BJ (cell line): ENCODE measurements around the gene FANCC. TPM values are rescaled to one million over a fixed set of nuclear protein-coding genes. Genes with fewer than 3 reads are reported as not detected.
"Not testable (repeated sequence)": the region's sequence is repeated elsewhere in the genome, so short reads cannot be mapped to it uniquely, and the experiment has no call there.

Source experiments
- CTCF ChIA-PET: fragments of 350-600 bp; formaldehyde crosslinking; extraction: SDS; loops from one replicate; lab custom pipeline; 2021; ENCODE audit warnings: antibody characterized with exemption, inconsistent platforms; lab: Yijun Ruan, JAX
- POLR2A ChIA-PET: fragments of 300-600 bp; sonication (Branson Sonifier 250); formaldehyde crosslinking; extraction: SDS; loops from one replicate; lab custom pipeline; 2021; ENCODE audit warnings: antibody characterized with exemption; lab: Charles Lee
- DNase-seq: peaks from one replicate; pipeline ENCODE4 v3.0.0-alpha.2; 2011; ENCODE audit warnings: low read depth
- H3K27me3 ChIP-seq: 2 replicates; pipeline ENCODE4 v1.6.0; 2011; ENCODE audit warnings: low read length; ENCODE audit not compliant: control insufficient read depth, insufficient read depth
- H3K36me3 ChIP-seq: 2 replicates; pipeline ENCODE4 v1.5.1; 2011; ENCODE audit warnings: low read length; ENCODE audit not compliant: control insufficient read depth, insufficient read depth
- H3K4me3 ChIP-seq: 2 replicates; pipeline ENCODE4 v1.5.1; 2011; ENCODE audit warnings: low read depth, mild to moderate bottlenecking, control low read depth, low read length
- CTCF ChIP-seq: IDR thresholded peaks from 2 replicates; pipeline ENCODE4 v1.5.1; 2011; ENCODE audit warnings: low read depth, mild to moderate bottlenecking, control low read depth, inconsistent platforms, low read length, moderate library complexity; ENCODE audit not compliant: insufficient read depth
- polyA plus RNA-seq: library from polyadenylated mRNA; depleted of rRNA; stranded (reverse); fragments of >200 nt; gene quantifications from 2 replicates; pipeline ENCODE4 v1.2.3, GENCODE V29; 2011

Gene FANCC
- polyA plus RNA-seq, 1 experiment = 6.1 TPM

GRCh38 chr9:95277509-95277908 is 40.0 kb downstream of the FANCC start:
- TF ChIP-seq CTCF = no peak
- H3K4me3 ChIP-seq = no peak overlapping the region
- POLR2A ChIA-PET = no interaction called here
- H3K36me3 ChIP-seq = no peaks in the 10 kb centered on the region
- no peak for DNase-seq
- no peaks in the 10 kb centered on the region for H3K27me3 ChIP-seq
- CTCF ChIA-PET = no interaction called here

GRCh38 chr9:95276395-95276954 is 41.0 kb downstream of the FANCC start:
- Histone ChIP-seq H3K4me3 (no peak overlapping the region), H3K36me3 (no peaks in the 10 kb centered on the region), H3K27me3 (no peaks in the 10 kb centered on the region)
- CTCF ChIA-PET = no interaction called here
- POLR2A ChIA-PET = no interaction called here
- no peak for TF ChIP-seq CTCF
- no peak for DNase-seq

GRCh38 chr9:95274160-95274559 is 43.3 kb downstream of the FANCC start:
- CTCF ChIA-PET, DNase-seq, H3K27me3 ChIP-seq, H3K4me3 ChIP-seq, POLR2A ChIA-PET, H3K36me3 ChIP-seq: not testable (repeated sequence)

- no peak for DNase-seq
- TF ChIP-seq CTCF = no peak
- POLR2A ChIA-PET = no interaction called here
- H3K27me3 ChIP-seq = no peaks in the 10 kb centered on the region
- H3K36me3 ChIP-seq = no peaks in the 10 kb centered on the region
- H3K4me3 ChIP-seq = no peak overlapping the region
- CTCF ChIA-PET = no interaction called here
Measured at GRCh38 chr9:95273369-95274022, 44.0 kb downstream of the FANCC start.

- no peak for TF ChIP-seq CTCF
- no peak overlapping the region for H3K4me3 ChIP-seq
- ChIA-PET POLR2A (no interaction called here), CTCF (no interaction called here)
- H3K27me3 ChIP-seq = no peaks in the 10 kb centered on the region
- no peak for DNase-seq
- no peaks in the 10 kb centered on the region for H3K36me3 ChIP-seq
Measured at GRCh38 chr9:95272830-95273229, 44.7 kb downstream of the FANCC start.

GRCh38 chr9:95270790-95271189 is 46.7 kb downstream of the FANCC start:
- DNase-seq = no peak
- ChIA-PET POLR2A (no interaction called here), CTCF (no interaction called here)
- H3K4me3 ChIP-seq = no peak overlapping the region
- H3K27me3 ChIP-seq = no peaks in the 10 kb centered on the region
- TF ChIP-seq CTCF = no peak
- no peaks in the 10 kb centered on the region for H3K36me3 ChIP-seq

- H3K4me3 ChIP-seq, POLR2A ChIA-PET, DNase-seq, CTCF ChIA-PET, H3K27me3 ChIP-seq, H3K36me3 ChIP-seq: not testable (repeated sequence)
Measured at GRCh38 chr9:95269803-95270773, 47.4 kb downstream of the FANCC start.
